Measurements from ENCODE around the gene FAM200A.

DNA sequence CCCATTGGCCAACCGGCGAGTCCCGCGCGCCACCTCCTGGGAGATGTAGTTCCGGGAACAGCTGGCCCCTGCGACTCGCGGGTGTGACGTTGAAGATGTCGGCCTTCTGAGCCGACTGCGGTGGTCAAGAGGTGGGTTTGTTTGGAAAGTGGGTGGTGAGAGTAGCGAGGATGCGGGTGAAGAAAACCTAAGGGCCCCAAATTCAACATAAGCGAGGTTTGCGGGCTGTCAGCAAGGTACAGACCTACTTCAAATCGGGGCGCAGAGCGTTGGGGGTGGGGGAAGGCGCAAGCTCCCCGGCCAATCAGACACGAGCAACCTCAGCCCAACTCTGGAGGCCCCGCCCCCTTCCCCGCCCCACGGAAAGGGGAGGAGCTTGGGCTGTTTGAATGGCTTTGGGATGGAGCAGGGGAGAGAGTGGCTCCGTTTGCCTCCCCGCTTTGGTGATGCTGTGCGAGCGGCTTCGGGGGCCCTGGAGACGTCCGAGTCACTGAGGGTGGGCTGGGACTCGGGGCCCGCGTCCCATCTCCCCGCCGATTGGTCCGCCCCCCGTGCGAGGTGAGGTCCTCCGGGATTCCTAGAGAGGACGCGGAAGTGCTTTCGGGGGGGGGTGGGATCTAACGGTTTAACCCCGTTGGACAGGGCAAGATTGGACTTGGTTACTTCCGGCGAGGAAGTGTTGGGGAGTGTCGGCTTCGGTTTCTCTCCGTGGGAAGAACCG, 47.2 kb downstream of the FAM200A start, which contains the start of gene ZKSCAN5:
- TF ChIP-seq CTCF (IDR thresholded peaks at IDR 0.05 in 4 of 5, conservative IDR thresholded peaks at IDR 0.05 in 1 of 5) (peak in 1 of 5 experiments; percentile 14), POLR2A (IDR thresholded peaks at IDR 0.05) (peak; percentile 53 to 83)
